ENCODE data around the gene ATXN2L. TPM values are rescaled to one million over a fixed set of nuclear protein-coding genes. Genes with fewer than 3 reads are reported as not detected.

The ATXN2L gene
- total RNA-seq, 1 experiment from 2014 or later: 270 TPM

DNA sequence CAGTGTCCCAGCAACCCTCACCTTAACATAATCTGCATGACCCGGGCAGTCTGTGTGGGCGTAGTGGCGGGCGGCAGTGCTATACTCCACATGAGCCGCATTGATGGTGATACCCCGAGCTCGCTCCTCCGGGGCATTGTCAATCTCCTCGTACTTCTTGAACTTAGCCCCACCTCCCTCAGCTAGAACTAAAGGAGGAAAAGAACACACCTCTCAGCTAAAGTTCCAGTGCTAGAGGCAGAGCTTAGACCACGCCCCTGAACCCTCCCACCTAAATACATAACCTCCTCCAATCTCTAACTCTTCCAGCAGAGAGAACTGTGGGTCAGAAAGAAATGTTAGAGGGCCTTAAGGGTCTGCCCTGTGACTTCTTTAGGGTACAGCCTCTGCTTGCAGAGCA, 22.5 kb downstream of the ATXN2L start:
- BruUV-seq (replicated peaks): no TSS peak
- POLR2A ChIA-PET: interaction anchor here (0.5 to 0.6 kb wide), 2 partner anchors 18 to 73 kb away, joined by 3 to 7 read pairs; no protein-coding TSS in a partner anchor

DNA sequence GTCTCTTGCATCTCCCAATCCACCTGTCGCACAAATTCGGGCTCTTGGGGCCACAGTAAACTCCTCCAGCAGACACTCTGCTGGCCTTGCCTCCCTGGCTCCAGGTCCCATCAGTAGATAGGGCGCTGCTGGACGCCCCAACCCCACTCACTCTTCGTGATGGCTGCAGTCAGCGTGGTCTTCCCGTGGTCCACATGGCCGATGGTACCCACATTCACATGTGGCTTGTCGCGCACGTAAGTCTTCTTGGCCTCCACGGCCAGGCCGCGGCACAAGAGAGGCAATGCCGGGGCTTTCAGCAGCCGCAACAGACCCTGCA, 22.9 kb downstream of the ATXN2L start:
- POLR2A ChIA-PET: interaction anchor here (0.5 kb wide), 1 partner anchor 73 kb away, joined by 3 read pairs; no protein-coding TSS in a partner anchor
- DNase-seq (ENCODE audit: low read depth, low spot score) (no peak), ATAC-seq (peak; percentile 1; the same call in 1 of the 2 replicates)
- no peaks in the 10 kb centered on the region for H3K27me3 ChIP-seq (ENCODE audit: control insufficient read depth, insufficient read depth, low read length)
- CTCF ChIA-PET: interaction anchor here (0.7 to 1.1 kb wide), 2 partner anchors 46 to 100 kb away, joined by 3 read pairs; no protein-coding TSS in a partner anchor
- BruUV-seq (replicated peaks): no TSS peak
- in situ Hi-C loops (cut with HindIII; ENCODE audit: low pct_unique_long_range_greater_than_20kb, low sequenced_read_pairs): no loop called here
- H3K4me1 ChIP-seq (ENCODE audit: control insufficient read depth, insufficient read depth, low read length): peaks cover 6% of the 10 kb centered on the region; the same call in 1 of the 2 replicates
- peak overlapping the region; percentile 94 to 97 for H3K4me3 ChIP-seq (ENCODE audit: low read depth in 2 of 2, low read length in 2 of 2)
- intact Hi-C loops (cut with micrococcal nuclease; ENCODE audit: unreplicated experiment): loop anchor here (10.0 kb wide), 1 partner anchor 99 kb away; no protein-coding TSS in a partner anchor
- peak overlapping the region; percentile 87 for H3K27ac ChIP-seq (ENCODE audit: low read length)
- peaks cover 3% of the 10 kb centered on the region for H3K36me3 ChIP-seq (ENCODE audit: control insufficient read depth, insufficient read depth, low read length)
- no peaks in the 10 kb centered on the region for H3K9me3 ChIP-seq (ENCODE audit: control insufficient read depth, insufficient read depth, low read depth, low read length)
- TF ChIP-seq, protein P1, sequence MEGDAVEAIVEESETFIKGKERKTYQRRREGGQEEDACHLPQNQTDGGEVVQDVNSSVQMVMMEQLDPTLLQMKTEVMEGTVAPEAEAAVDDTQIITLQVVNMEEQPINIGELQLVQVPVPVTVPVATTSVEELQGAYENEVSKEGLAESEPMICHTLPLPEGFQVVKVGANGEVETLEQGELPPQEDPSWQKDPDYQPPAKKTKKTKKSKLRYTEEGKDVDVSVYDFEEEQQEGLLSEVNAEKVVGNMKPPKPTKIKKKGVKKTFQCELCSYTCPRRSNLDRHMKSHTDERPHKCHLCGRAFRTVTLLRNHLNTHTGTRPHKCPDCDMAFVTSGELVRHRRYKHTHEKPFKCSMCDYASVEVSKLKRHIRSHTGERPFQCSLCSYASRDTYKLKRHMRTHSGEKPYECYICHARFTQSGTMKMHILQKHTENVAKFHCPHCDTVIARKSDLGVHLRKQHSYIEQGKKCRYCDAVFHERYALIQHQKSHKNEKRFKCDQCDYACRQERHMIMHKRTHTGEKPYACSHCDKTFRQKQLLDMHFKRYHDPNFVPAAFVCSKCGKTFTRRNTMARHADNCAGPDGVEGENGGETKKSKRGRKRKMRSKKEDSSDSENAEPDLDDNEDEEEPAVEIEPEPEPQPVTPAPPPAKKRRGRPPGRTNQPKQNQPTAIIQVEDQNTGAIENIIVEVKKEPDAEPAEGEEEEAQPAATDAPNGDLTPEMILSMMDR (IDR thresholded peaks at IDR 0.05): no peak
- TF ChIP-seq TCF7L2 (IDR thresholded peaks at IDR 0.05; ENCODE audit: low read depth, low read length) (no peak), SIN3A (IDR thresholded peaks at IDR 0.05; ENCODE audit: borderline replicate concordance, insufficient read depth, low read depth, low read length) (no peak), POLR2AphosphoS5 (IDR thresholded peaks at IDR 0.05; ENCODE audit: low read depth, low read length) (no peak)
- TF ChIP-seq, protein P2, sequence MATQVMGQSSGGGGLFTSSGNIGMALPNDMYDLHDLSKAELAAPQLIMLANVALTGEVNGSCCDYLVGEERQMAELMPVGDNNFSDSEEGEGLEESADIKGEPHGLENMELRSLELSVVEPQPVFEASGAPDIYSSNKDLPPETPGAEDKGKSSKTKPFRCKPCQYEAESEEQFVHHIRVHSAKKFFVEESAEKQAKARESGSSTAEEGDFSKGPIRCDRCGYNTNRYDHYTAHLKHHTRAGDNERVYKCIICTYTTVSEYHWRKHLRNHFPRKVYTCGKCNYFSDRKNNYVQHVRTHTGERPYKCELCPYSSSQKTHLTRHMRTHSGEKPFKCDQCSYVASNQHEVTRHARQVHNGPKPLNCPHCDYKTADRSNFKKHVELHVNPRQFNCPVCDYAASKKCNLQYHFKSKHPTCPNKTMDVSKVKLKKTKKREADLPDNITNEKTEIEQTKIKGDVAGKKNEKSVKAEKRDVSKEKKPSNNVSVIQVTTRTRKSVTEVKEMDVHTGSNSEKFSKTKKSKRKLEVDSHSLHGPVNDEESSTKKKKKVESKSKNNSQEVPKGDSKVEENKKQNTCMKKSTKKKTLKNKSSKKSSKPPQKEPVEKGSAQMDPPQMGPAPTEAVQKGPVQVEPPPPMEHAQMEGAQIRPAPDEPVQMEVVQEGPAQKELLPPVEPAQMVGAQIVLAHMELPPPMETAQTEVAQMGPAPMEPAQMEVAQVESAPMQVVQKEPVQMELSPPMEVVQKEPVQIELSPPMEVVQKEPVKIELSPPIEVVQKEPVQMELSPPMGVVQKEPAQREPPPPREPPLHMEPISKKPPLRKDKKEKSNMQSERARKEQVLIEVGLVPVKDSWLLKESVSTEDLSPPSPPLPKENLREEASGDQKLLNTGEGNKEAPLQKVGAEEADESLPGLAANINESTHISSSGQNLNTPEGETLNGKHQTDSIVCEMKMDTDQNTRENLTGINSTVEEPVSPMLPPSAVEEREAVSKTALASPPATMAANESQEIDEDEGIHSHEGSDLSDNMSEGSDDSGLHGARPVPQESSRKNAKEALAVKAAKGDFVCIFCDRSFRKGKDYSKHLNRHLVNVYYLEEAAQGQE (IDR thresholded peaks at IDR 0.05; ENCODE audit: insufficient read depth in 1 of 2, low read depth in 2 of 2, low read length in 1 of 2): no peak

More for the DNA sequence above, 22.5 kb downstream of the ATXN2L start:
- Histone ChIP-seq H3K9me3 (ENCODE audit: control insufficient read depth, insufficient read depth, low read depth, low read length) (no peaks in the 10 kb centered on the region), H3K4me3 (ENCODE audit: low read depth in 2 of 2, low read length in 2 of 2) (peak overlapping the region; percentile 94 to 97), H3K4me1 (ENCODE audit: control insufficient read depth, insufficient read depth, low read length) (peaks cover 6% of the 10 kb centered on the region; the same call in 1 of the 2 replicates), H3K27me3 (ENCODE audit: control insufficient read depth, insufficient read depth, low read length) (no peaks in the 10 kb centered on the region), H3K27ac (ENCODE audit: low read length) (peak overlapping the region; percentile 87), H3K36me3 (ENCODE audit: control insufficient read depth, insufficient read depth, low read length) (peaks cover 3% of the 10 kb centered on the region)
- TF ChIP-seq POLR2AphosphoS5 (IDR thresholded peaks at IDR 0.05; ENCODE audit: low read depth, low read length) (no peak), SIN3A (IDR thresholded peaks at IDR 0.05; ENCODE audit: borderline replicate concordance, insufficient read depth, low read depth, low read length) (no peak), TCF7L2 (IDR thresholded peaks at IDR 0.05; ENCODE audit: low read depth, low read length) (no peak)
- TF ChIP-seq, protein P2 (IDR thresholded peaks at IDR 0.05; ENCODE audit: insufficient read depth in 1 of 2, low read depth in 2 of 2, low read length in 1 of 2): no peak
- TF ChIP-seq, protein P1 (IDR thresholded peaks at IDR 0.05): no peak
- DNase-seq (ENCODE audit: low read depth, low spot score) (no peak), ATAC-seq (0 out of 2 replicates have a peak, but pooled peaks have one; percentile 19)
- in situ Hi-C loops (cut with HindIII; ENCODE audit: low pct_unique_long_range_greater_than_20kb, low sequenced_read_pairs): no loop called here
- CTCF ChIA-PET: interaction anchor here (1.1 kb wide), 1 partner anchor 100 kb away, joined by 3 read pairs; no protein-coding TSS in a partner anchor
- intact Hi-C loops (cut with micrococcal nuclease; ENCODE audit: unreplicated experiment): loop anchor here (10.0 kb wide), 1 partner anchor 100 kb away; no protein-coding TSS in a partner anchor

Data from Panc1 (cell line).